Inflammatory macrophage treated with lipopolysaccharide for 4 hours (primary cell): ENCODE results near the gene MYRF.

Source experiments
- DNase-seq: peaks from one replicate; pipeline ENCODE4 v3.0.0-alpha.2; 2020

Gene MYRF

GRCh38 chr11:61799665-61800284, 47.3 kb downstream of the MYRF start:
- no peak for DNase-seq

GRCh38 chr11:61800331-61801281, 48.2 kb downstream of the MYRF start:
- no peak for DNase-seq

DNA sequence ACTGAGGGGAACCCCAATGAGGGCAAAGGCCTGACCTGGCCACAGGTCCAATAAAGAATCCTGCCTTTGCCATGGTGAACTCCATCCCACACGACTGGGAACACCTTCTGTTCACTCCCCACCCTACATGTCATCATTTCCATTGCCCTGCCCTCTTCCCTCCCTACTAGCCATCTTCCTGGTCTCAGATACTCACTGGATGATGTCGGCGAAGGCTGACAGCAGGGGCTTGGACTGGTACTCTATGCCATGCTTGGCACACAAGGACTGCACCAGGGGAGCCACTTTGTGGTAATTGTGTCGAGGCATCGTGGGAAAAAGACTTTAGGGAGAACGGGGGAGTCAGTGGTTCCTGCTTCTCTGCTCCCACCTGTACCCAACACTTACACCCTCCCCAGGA, 50.2 kb downstream of the MYRF start:
- no peak for DNase-seq

GRCh38 chr11:61803889-61804647, 51.6 kb downstream of the MYRF start:
- no peak for DNase-seq

- no peak for DNase-seq
Measured at GRCh38 chr11:61805146-61805545, 52.7 kb downstream of the MYRF start.

GRCh38 chr11:61806785-61807184, 54.3 kb downstream of the MYRF start:
- DNase-seq: no peak

- no peak for DNase-seq
Measured at GRCh38 chr11:61810671-61811175, 58.3 kb downstream of the MYRF start.

GRCh38 chr11:61811831-61812230, 59.4 kb downstream of the MYRF start:
- no peak for DNase-seq

- DNase-seq: no peak
Measured at GRCh38 chr11:61812736-61813411, 60.4 kb downstream of the MYRF start.

DNA sequence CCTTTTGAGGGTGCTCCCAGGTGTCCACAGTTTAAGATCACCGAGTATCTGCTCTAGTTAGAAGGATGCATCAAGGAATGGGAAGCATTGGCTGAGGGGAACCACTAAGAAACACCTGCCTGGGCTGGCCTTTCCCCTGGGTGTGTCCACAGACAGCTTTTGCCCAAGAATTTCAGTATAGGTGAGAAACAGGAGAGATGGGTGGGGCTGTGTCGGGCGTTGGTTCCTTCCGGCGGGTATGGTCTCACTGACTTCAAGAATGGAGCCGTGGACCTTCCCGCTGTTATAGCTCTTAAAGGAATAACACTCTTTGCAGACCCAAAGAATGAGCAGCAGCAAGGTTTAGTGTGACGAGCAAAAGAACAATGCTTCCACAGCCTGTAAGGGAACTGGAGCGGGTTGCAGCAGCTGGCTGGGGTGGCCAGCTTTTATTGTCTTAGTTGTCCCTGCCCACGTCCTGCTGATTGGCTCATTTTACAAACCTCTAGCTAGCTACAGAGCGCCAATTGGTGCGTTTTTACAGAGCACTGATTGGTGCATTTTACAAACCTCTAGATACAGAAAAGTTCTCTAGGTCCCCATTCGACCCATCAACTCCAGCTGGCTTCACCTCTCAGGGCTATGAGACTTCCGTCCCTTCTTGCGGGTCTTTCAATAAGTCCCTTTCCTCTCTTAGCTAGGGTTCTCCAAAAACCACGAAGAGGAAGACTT, 62.0 kb downstream of the MYRF start:
- peak; percentile 68 for DNase-seq

DNA sequence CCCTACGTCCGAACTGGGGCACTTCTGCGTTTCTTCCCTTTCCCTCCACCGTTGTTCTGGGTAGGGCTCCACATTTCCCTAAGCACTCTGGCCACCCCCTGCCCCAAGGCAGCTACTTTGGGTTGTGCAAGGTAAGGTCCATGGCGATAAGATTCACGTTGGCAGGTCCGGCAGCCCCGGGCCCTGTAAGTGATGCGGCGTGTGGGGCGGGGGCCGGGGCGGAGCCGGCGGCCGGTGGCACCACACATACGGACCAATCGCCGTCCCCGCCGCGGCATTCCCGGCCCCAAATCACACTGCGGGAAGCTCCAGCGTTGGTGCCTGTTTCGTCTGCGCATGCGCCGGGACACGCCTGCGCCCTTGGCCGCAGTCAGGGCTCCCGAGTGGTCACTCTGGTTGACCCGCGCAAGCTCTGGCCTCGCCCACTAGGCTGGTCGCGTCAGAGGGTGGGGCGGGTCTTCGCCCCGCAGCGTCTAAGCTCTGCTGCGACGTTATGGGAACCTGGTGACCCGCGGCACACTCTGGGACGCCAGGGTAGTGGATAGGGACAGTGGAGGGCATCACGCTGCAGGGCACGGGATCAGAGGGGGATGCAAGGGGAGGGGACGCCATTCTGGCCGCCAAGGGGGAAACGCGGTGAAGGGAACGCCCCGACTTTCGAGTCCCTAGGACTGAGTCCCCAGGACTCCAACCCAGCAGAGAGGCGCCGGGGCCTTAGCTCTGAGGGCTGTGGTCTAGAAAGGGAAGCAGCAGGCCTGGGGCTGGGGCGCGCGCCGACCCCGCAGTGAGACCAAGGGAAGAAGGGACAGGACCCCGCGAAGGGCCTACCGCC, 62.7 kb downstream of the MYRF start:
- DNase-seq: peak; percentile 98

GRCh38 chr11:61815790-61816735, 63.6 kb downstream of the MYRF start:
- peak; percentile 37 for DNase-seq

GRCh38 chr11:61816736-61817455, 64.5 kb downstream of the MYRF start, which contains the start of gene FADS1:
TSS of gene FADS1 (minus strand) at chr11:61817003. CDS start at chr11:61816929, 74 bp downstream.
- peak; percentile 96 for DNase-seq

GRCh38 chr11:61817471-61818202, 65.2 kb downstream of the MYRF start:
- DNase-seq: no peak

DNA sequence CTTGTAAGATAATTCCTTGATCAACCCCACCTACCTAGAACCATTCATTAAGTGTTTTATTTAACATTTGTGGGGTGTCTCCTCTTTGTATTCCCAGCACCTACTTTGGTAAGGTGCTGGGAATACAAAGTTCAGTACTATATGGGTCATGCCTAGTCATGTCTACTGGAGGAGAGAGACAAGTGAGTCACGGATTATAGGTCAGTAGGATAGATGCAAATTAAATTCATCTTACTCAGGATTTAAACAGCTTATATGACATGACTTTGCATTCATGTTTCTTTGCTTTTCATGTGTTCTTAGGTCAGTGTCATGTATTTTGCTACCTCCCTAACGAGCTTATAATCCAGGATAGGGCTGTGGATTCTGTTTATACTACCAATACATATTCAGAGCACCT, 67.7 kb downstream of the MYRF start:
- DNase-seq: no peak

GRCh38 chr11:61826930-61827570, 74.6 kb downstream of the MYRF start:
- DNase-seq: peak; percentile 54

DNA sequence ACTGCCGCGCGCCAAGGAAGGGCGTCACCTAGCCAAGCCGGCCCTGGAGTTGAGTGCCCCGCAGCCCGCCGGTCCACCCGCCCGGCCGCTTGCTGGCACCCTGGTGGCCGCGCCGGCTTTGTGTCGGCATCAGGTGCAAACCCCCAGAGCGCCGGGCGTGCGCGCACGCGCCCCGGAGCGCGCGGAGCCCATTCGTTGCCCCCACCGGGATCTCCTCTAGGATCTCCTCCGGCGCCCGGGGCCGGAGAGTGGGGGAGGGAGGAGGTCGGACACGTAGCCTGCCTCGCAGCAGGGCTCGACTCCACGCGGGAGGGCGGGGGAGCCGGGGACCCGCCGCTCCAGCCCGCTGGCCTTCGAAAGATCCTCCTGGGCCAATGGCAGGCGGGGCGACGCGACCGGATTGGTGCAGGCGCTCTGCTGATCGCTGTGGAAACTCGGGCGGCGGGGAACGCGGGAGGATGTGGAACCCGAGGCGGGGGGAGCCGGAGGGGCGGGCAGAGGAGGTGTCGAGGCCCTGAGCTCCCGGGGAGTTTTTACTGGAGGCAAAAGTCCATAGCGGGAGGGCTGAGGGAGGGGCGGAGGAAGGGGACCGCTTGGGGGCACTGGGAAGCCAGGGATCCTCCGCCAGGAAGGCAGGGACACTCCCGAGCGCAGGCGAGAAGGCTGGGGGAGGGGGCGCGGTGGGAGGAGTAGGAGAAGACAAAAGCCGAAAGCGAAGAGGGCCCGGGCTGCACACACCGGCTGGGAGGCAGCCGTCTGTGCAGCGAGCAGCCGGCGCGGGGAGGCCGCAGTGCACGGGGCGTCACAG, 75.3 kb downstream of the MYRF start, which contains the start of gene FADS2:
Gene FADS2 (plus strand): TSS at position 730 of the 808 bp plus-strand sequence. CDS start 91 bp downstream, outside the sequence.
- peak; percentile 92 for DNase-seq
